ENCODE data around the gene FRMPD2.
"Not testable (repeated sequence)": the region's sequence is repeated elsewhere in the genome, so short reads cannot be mapped to it uniquely, and the experiment has no call there.

FRMPD2 gene

GRCh38 chr10:48199580-48200377 is 74.7 kb downstream of the FRMPD2 start:
- no peak for DNase-seq

DNA sequence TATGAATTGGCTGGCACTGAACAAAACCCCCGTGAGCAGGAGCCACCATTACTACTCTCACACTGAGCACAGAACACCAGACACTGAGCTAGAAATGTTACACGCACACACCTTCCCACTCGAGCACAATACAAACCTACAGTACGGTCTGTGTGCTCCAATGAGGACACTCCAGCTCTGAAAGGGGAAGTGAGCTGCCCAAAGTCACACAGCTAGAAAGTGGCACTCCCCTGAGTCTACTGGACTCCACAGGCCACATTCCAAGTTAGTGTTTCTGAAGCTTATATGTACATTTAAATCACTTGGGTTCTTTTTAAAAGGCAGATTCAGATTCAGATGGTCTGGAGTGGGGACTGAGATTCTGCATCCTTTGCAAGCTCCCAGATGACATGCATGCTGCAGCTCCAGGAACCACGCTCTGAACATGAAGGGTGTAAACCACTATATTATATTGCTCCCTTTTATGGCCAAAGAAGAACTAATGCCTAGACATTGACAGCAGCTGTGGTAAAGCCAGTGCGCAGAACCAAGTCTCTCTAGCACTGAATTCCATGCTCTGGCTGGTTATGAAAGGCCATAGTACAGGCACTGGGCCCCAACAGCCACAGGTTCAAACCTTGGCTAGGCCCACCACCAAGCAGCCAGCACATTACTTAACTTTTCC is 77.1 kb downstream of the FRMPD2 start:
- no peak for DNase-seq

DNA sequence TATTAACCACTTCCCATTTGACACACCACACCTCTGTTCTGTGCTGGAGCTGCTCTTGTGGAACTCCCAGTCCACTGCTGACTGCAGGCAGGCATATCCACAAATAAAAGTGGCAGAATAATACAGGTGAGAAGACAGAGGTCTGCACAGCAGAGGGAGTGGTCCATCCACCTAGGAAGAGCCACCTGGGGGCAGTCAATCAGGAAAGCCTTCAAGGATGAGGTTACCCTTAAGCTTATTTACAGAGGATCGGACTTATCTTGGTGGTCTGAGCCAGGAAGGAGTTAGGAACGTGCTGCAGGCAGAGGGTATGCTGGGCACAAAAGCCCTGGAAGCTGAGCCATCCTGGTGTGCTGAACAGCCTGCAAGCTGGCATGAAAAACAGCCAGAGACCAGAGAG is 78.7 kb downstream of the FRMPD2 start:
- DNase-seq: no peak

GRCh38 chr10:48194830-48195229 is 79.7 kb downstream of the FRMPD2 start:
- no peak for DNase-seq

DNA sequence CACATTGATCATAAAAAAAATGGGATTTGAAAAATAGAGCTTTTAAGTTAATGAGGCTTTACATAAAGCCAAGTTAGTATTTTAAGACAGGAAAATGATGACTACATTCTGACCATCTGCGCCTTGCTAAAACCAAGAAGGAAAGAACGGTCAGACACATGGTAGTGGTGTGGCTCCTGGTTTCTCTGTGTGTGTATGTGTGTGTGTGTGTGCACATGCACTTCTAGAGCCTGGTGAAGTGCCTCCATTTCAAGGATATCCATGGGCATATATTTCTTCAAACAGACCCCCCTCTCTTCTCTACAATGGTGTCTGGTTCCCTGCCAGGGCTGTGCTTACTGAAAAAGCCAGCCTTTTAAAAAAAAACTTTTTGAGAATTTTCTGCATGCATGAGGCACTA is 80.9 kb downstream of the FRMPD2 start:
- DNase-seq: no peak

- no peak for DNase-seq
Measured at GRCh38 chr10:48192881-48193450, 81.5 kb downstream of the FRMPD2 start.

GRCh38 chr10:48187713-48188485 is 86.6 kb downstream of the FRMPD2 start:
- no peak for DNase-seq

DNA sequence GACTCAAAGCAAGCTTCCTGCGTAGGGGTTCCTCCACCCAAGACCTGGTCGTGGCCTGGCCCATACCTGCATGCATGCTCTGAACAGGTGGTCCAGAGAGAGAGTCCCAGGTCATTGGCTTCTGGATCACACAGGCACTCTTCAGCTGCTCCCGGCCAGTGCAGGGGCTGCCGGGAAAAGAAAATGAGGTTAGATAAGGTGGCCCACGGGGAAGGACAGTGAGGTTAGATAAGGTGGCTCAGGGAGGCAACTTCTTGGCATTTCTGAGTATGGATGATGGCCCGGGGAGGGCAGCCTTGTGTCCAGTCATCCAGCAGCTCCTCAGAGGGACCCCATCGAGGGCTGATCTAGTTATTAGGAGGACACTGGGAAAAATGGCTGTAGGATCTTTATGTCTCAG is 87.4 kb downstream of the FRMPD2 start:
- no peak for DNase-seq

DNA sequence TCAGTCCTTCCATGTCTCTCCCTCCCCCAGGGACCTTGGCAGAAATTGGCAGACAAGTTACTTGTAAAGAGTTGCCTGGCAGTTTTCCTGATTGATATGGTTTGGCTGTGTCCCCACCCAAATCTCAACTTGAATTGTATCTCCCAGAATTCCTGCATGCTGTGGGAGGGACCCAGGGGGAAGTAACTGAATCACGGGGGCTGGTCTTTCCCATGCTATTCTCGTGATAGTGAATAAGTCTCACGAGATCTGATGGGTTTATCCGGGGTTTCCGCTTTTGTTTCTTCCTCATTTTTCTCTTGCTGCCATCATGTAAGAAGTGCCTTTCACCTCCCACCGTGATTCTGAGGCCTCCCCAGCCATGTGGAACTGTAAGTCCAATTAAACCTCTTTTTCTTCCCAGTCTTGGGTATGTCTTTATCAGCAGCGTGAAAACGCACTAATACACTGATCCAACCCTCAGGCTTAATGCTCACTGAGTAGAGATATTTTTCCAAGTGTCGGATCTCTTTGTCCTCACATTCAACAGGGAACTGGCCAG is 88.2 kb downstream of the FRMPD2 start:
- DNase-seq: not testable (repeated sequence)

DNA sequence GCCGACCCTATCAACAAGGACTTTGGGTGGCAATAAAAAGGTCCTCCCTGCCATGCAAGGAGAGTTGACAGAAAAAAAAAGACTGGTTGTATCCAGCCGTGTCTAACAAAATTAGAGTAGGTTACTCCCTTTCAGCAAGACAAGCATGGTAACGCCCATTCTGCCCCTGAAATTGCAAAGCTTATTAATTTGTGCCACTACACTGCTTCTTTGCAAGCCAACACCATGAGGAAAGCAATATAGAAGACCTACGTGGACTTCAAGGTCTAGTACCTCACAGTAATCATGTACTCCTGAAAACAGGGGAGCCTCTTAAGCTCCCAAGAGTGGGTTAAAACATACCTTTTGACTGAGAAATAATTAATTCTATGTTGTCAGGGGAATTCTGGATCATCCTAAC is 90.3 kb downstream of the FRMPD2 start:
- DNase-seq: no peak

GRCh38 chr10:48172715-48173114 is 101.8 kb downstream of the FRMPD2 start:
- not testable (repeated sequence) for DNase-seq

GRCh38 chr10:48160670-48161069 is 113.8 kb downstream of the FRMPD2 start:
- not testable (repeated sequence) for DNase-seq

DNA sequence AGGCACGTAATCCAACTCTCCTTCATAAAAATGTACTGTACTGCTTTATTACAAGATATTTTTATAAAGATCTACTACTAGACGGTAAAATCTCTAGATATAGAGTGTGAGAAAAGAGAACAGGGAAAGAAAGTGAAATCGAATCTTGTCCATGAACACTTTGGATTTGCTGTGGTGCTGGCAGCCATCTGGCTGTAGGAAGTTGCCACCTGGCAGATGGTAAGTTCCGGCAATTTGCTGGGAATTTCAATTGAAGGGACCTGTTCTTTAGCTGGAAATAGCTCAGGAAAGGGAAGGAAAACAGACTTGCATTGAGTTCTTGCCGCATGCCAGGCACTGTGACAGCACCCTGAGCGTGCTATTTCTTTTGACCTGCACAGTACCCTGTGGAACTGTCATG is 114.3 kb downstream of the FRMPD2 start:
- DNase-seq: not testable (repeated sequence)

DNA sequence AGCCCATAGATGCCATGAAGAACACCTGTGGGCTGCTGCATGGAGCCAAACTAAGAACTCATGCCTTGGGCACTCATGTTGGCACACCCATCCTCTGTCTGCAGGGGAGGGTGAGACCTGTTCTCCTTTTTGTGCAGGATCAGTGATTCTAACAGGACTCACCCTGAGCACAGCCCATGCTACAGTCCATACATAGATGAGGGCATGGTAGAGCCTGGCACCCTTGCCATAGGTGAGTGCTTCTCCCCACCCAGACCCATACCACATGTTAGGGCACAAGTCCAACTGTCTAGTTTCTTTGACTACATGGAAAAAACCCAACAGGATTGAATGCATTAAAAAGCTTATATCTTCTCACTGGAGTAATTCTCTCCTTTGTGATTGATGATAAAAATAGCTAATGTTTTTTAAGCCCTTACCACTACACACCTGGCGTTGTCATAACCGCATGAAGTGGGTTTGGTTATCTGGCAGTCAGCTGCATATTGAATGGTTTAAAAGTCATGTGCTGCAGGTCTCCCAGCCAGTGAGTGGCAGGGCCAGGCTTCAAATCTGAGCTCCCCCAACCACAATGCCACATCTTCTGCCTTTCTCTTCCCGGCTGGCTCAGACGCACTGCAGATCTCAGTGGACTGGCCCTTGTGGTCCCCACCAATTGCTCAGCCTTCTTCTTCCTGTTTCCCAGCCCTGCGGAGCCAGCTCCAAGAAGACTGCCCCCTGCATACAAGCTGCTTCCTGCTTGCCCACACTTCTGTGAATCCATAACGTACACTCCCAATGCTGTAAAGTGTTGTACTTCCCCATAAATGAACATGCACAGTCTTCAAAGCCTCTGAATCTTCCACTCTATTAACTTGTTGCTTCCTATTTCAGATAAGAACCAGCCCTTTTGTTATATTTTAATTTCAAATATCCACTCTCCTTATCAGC is 120.0 kb downstream of the FRMPD2 start:
- DNase-seq: not testable (repeated sequence)

GRCh38 chr10:48147643-48148042 is 126.9 kb downstream of the FRMPD2 start:
- DNase-seq: not testable (repeated sequence)

- not testable (repeated sequence) for DNase-seq
Measured at GRCh38 chr10:48143721-48144642, 130.5 kb downstream of the FRMPD2 start.

DNA sequence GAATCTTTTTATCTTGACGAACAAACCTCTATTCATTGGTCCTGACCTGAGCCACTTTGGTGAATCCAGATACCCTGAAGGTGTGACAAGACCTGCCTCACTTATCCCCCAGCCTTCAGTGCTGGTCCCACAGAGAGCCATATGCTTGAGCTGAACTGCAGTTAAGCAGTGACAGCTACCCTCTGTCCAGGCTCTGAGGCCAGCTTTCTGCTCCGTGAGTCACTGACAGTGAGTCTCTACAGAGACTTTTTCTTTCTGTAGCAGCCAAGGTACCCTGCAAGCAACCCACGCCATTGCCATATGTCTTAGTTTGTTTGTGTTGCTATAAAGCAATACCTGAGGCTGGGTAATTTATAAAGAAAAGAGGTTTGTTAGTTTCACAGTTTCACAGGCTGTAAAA is 133.5 kb downstream of the FRMPD2 start:
- not testable (repeated sequence) for DNase-seq

DNA sequence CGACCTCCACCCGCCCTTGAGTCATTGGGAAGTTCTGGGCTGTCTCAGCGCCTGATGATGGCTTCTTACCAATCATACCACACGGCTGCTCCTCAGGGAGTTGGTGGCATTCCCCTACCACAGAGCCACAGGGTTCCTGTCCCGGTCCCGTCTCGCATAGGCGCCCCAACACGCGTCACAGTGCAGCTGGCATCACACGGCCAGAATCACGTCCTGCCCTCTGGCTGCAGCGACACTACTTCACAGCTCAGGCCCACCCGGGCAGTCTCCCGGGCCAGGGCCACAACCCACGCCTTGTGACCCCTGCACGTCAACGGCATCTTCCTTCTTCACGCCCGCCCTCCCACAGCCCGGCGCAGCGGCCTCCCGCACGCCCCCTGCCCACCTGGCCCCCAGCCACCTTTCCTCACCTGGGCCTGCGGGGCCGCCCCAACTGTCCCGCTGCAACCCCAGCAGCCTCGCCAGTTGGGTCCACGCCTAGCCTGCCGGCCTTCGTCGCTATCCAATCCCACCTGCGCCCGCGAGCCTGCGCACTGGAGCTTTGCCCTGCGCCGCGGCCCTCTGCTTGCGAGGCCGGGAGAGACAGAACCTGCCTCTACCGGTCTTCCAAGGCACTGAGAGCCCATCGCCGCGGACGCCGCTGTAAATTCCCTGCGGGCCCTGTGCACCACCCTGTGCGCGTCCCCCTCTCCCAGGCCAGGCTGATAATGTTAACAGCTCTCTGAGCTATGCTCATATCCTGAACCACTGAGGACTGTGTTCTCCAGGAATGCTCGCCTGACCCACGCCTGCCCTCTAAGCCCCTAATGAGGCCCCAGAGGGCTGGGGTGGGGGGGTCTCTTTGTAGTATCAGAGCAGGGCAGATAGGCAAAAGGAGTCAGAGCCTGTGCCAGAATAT is 134.3 kb downstream of the FRMPD2 start:
- not testable (repeated sequence) for DNase-seq

- not testable (repeated sequence) for DNase-seq
Measured at GRCh38 chr10:48128954-48129353, 145.5 kb downstream of the FRMPD2 start.
